ENCODE results near the gene RASGEF1B. TPM values are rescaled to one million over a fixed set of nuclear protein-coding genes. Genes with fewer than 3 reads are reported as not detected.

RASGEF1B gene
- total and polyA plus RNA-seq, 9 of the 15 experiments (the other 6 are each of a cell fraction or from before 2014, with no cell fraction given), result 0.04 to 0.57 (median 0.22) TPM

DNA sequence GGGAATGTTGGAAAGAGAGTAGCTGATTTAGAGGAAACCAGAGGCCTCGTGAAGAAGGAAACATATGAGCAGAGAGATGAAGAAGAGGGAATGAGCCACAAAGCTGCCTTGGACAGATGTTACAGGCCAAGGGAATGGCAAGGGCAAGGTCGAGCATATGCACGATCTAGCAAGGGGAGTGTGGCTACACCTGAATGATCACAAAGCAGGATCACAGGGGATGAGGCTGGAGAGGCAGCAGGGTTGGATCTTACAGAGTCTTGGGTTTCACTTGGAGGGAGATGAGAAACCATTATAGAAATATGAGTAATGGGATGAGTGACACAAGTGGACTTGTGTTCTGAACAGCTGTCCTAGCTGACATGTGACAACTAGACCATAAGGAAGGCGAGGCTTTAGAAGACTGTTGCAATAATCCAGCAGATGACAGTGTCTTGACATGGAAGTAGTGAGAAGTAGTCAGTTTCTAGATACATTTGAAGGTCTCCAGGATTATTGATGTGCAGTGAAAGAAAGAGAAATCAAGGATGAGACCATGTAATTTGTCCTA lies 58.7 kb downstream of the RASGEF1B start:
- H3K4me1 ChIP-seq (replicated peaks in 1 of 2; ENCODE audit: control insufficient read depth in 2 of 2, insufficient read depth in 2 of 2, low read length in 2 of 2), result peaks cover 0 to 28% of the 10 kb centered on the region in 2 experiments; a peak in 4 of 5 replicates
- no peak overlapping the region for H3K4me3 ChIP-seq
- no TSS peak for BruUV-seq (replicated peaks)
- no peak overlapping the region for H3K4me2 ChIP-seq (ENCODE audit: insufficient read depth, low read length)
- H2AFZ ChIP-seq (ENCODE audit: low read depth, low read length), result 0 out of 2 replicates have a peak overlapping the region, but pooled peaks have one; percentile 11
- H3K27ac ChIP-seq (ENCODE audit: extremely low read depth, low read depth, low read length), result no peak overlapping the region
- no peaks in the 10 kb centered on the region for H3K9me3 ChIP-seq (replicated peaks; ENCODE audit: control insufficient read depth, insufficient read depth, low read depth, low read length)
- H4K20me1 ChIP-seq (replicated peaks; ENCODE audit: control insufficient read depth, insufficient read depth, low read length), result no peaks in the 10 kb centered on the region
- H3K79me2 ChIP-seq (ENCODE audit: control insufficient read depth, insufficient read depth, low read length), result no peaks in the 10 kb centered on the region
- TF ChIP-seq, protein P1, sequence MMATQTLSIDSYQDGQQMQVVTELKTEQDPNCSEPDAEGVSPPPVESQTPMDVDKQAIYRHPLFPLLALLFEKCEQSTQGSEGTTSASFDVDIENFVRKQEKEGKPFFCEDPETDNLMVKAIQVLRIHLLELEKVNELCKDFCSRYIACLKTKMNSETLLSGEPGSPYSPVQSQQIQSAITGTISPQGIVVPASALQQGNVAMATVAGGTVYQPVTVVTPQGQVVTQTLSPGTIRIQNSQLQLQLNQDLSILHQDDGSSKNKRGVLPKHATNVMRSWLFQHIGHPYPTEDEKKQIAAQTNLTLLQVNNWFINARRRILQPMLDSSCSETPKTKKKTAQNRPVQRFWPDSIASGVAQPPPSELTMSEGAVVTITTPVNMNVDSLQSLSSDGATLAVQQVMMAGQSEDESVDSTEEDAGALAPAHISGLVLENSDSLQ (IDR thresholded peaks at IDR 0.05), result 0 out of 2 replicates have a peak, but pooled peaks have one; percentile 13
- TF ChIP-seq ZNF436 (CRISPR knock-in tag; IDR thresholded peaks at IDR 0.05), result no peak
- WGBS (ENCODE audit: insufficient coverage, low coverage, missing lambda C conversion rate), result 42% methylated on average over 4 of the region's 4 CpGs
- DNase-seq (ENCODE audit: extremely low read depth in 1 of 4, low spot score in 3 of 4), result no peak
- ATAC-seq, result no peak
- H3K27me3 ChIP-seq (ENCODE audit: control insufficient read depth in 2 of 2, insufficient read depth in 2 of 2, low read length in 2 of 2), result no peaks in the 10 kb centered on the region
- POLR2A ChIA-PET, result interaction anchor here (1.4 kb wide), 1 partner anchor 8 kb away, joined by 5 read pairs; no protein-coding TSS in a partner anchor
- intact Hi-C loops (cut with micrococcal nuclease), result no loop called here
- CTCF ChIA-PET (ENCODE audit: low intra/inter-chr PET ratio), result no interaction called here
- in situ Hi-C loops (cut with MboI), result loop anchor here (10.0 kb wide), 1 partner anchor 422 kb away; no protein-coding TSS in a partner anchor
- no peak overlapping the region for H3K9ac ChIP-seq (ENCODE audit: insufficient read depth in 1 of 2, low read depth in 2 of 2, low read length in 2 of 2)
- no peak for FAIRE-seq
- H3K36me3 ChIP-seq (ENCODE audit: control insufficient read depth, insufficient read depth, low read length), result no peaks in the 10 kb centered on the region
- H3K9me1 ChIP-seq (ENCODE audit: control insufficient read depth, insufficient read depth, low read length), result no peaks in the 10 kb centered on the region

DNA sequence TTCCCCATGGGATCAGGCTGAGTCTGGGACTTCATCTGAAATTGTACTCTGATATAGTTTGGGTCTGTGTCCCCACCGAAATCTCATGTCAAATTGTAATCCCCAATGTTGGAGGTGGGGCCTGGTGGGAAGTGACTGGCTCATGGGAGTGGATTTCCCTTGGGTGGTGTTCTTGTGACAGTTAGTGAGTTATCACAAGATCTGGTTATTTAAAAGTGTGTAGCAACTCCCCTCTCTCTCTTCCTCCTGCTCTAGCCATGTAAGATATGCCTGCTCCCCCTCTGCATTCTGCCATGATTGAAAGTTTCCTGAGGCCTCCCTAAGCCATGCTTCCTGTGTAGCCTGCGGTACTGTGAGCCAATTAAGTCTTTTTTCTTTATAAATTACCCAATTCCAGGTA lies 61.0 kb downstream of the RASGEF1B start:
- ChIA-PET POLR2A (no interaction called here), CTCF (ENCODE audit: low intra/inter-chr PET ratio) (no interaction called here)
- 13% methylated on average over 2 of the region's 2 CpGs for WGBS (ENCODE audit: insufficient coverage, low coverage, missing lambda C conversion rate)
- TF ChIP-seq CEBPB (tag; IDR thresholded peaks at IDR 0.05) (0 out of 2 replicates have a peak, but pooled peaks have one; percentile 13), ZNF695 (CRISPR knock-in tag; IDR thresholded peaks at IDR 0.05) (no peak), ZNF778 (CRISPR knock-in tag; IDR thresholded peaks at IDR 0.05) (no peak), ZNF75A (CRISPR knock-in tag; IDR thresholded peaks at IDR 0.05) (no peak), ZNF140 (CRISPR knock-in tag; IDR thresholded peaks at IDR 0.05) (no peak), ZNF165 (CRISPR knock-in tag; IDR thresholded peaks at IDR 0.05; ENCODE audit: borderline replicate concordance) (peak; percentile 79; the same call in 1 of the 2 replicates), CHD4 (IDR thresholded peaks at IDR 0.05; ENCODE audit: insufficient read depth, insufficient replicate concordance, low read depth, low read length, poor library complexity, severe bottlenecking) (no peak), RB1 (IDR thresholded peaks at IDR 0.05; ENCODE audit: low read depth) (no peak), MEIS2 (IDR thresholded peaks at IDR 0.05; ENCODE audit: partially characterized antibody) (peak; percentile 28), BDP1 (IDR thresholded peaks at IDR 0.05; ENCODE audit: insufficient read depth, insufficient read length) (no peak), NR1H2 (CRISPR knock-in tag; IDR thresholded peaks at IDR 0.05) (no peak), MYBL2 (IDR thresholded peaks at IDR 0.05; ENCODE audit: low read depth) (peak; percentile 42; the same call in 1 of the 2 replicates), MYBL2 (CRISPR knock-in tag; IDR thresholded peaks at IDR 0.05; ENCODE audit: borderline replicate concordance) (no peak), POLR3G (IDR thresholded peaks at IDR 0.05; ENCODE audit: extremely low read depth, insufficient read length, insufficient replicate concordance) (no peak)

More for the DNA sequence above, 61.0 kb downstream of the RASGEF1B start:
- DNase-seq (ENCODE audit: extremely low read depth in 1 of 4, low spot score in 3 of 4) (no peak), FAIRE-seq (no peak), ATAC-seq (peak; percentile 49)
- H3K27me3 ChIP-seq (ENCODE audit: control insufficient read depth in 2 of 2, insufficient read depth in 2 of 2, low read length in 2 of 2), result no peaks in the 10 kb centered on the region
- in situ Hi-C loops (cut with MboI), result loop anchor here (10.0 kb wide), 1 partner anchor 424 kb away; no protein-coding TSS in a partner anchor
- H3K27ac ChIP-seq (ENCODE audit: extremely low read depth, low read depth, low read length), result no peak overlapping the region
- no peaks in the 10 kb centered on the region for H3K79me2 ChIP-seq (ENCODE audit: control insufficient read depth, insufficient read depth, low read length)
- H2AFZ ChIP-seq (ENCODE audit: low read depth, low read length), result peak overlapping the region; percentile 37
- no TSS peak for BruUV-seq (replicated peaks)
- no peaks in the 10 kb centered on the region for H4K20me1 ChIP-seq (replicated peaks; ENCODE audit: control insufficient read depth, insufficient read depth, low read length)
- no peaks in the 10 kb centered on the region for H3K36me3 ChIP-seq (ENCODE audit: control insufficient read depth, insufficient read depth, low read length)
- peaks cover 0 to 20% of the 10 kb centered on the region in 2 experiments; a peak in 3 of 5 replicates for H3K4me1 ChIP-seq (replicated peaks in 1 of 2; ENCODE audit: control insufficient read depth in 2 of 2, insufficient read depth in 2 of 2, low read length in 2 of 2)
- H3K9me1 ChIP-seq (ENCODE audit: control insufficient read depth, insufficient read depth, low read length), result no peaks in the 10 kb centered on the region
- H3K4me3 ChIP-seq, result no peak overlapping the region
- no peak overlapping the region; the same call in 1 of the 2 replicates for H3K4me2 ChIP-seq (ENCODE audit: insufficient read depth, low read length)
- H3K9ac ChIP-seq (ENCODE audit: insufficient read depth in 1 of 2, low read depth in 2 of 2, low read length in 2 of 2), result no peak overlapping the region
- intact Hi-C loops (cut with micrococcal nuclease), result no loop called here
- no peaks in the 10 kb centered on the region for H3K9me3 ChIP-seq (replicated peaks; ENCODE audit: control insufficient read depth, insufficient read depth, low read depth, low read length)

Data from K562 (cell line).